ENCODE results near the gene LRIG1. TPM values are rescaled to one million over a fixed set of nuclear protein-coding genes. Genes with fewer than 3 reads are reported as not detected.

Gene LRIG1
- total and polyA plus RNA-seq, 10 of the 15 experiments (the other 5 are each of a cell fraction or from before 2014, with no cell fraction given), result 0.84 to 16.4 (median 8.1) TPM

DNA sequence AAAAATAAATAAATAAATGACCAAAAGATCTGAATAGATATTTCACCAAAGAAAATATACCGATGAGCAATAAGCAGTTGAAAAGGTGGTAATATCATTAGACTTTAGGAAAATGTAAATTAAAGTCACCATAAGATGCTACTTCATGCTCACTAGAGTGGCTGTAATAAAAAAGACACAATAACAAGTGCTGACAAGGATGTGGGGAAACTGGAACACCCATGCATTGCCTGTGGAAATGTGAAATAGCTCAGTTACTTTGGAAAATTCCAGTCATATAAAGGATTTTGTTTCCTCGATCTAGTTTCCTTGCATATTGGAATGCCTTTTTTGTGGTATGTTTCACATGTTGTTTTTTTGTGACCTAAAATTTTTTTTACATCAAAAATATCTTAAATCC, 36.0 kb upstream of the LRIG1 start:
- Histone ChIP-seq H3K79me2 (ENCODE audit: control insufficient read depth, insufficient read depth, low read length) (no peaks in the 10 kb centered on the region), H3K27ac (ENCODE audit: control insufficient read depth, insufficient read depth) (no peak overlapping the region), H3K4me3 (no peak overlapping the region), H3K27me3 (replicated peaks in 1 of 2; ENCODE audit: control insufficient read depth in 2 of 2, insufficient read depth in 2 of 2, low read length in 1 of 2) (no peaks in the 10 kb centered on the region; a peak in 1 of 4 replicates), H3K4me2 (ENCODE audit: control insufficient read depth, insufficient read depth) (no peak overlapping the region), H2AFZ (ENCODE audit: control insufficient read depth, low read depth, low read length) (no peak overlapping the region), H3K4me1 (ENCODE audit: control insufficient read depth, insufficient read depth, low read length) (no peaks in the 10 kb centered on the region), H3K36me3 (ENCODE audit: control insufficient read depth in 2 of 2, insufficient read depth in 2 of 2, low read length in 1 of 2) (no peaks in the 10 kb centered on the region), H3K9ac (ENCODE audit: control insufficient read depth, insufficient read depth, low read length) (no peak overlapping the region), H4K20me1 (ENCODE audit: control insufficient read depth, insufficient read depth) (no peaks in the 10 kb centered on the region), H3K9me3 (replicated peaks; ENCODE audit: control insufficient read depth, insufficient read depth, low read length) (no peaks in the 10 kb centered on the region; the same call in 2 of the 3 replicates)
- 75% methylated on average over 2 of the region's 2 CpGs for WGBS (ENCODE audit: insufficient coverage, insufficient replicate concordance, low lambda C conversion rate, missing lambda C conversion rate)
- ChIA-PET CTCF (no interaction called here), SMC1A (ENCODE audit: uncharacterized antibody, unreplicated experiment) (interaction anchor here (1.2 kb wide), 1 partner anchor 9 kb away, joined by 3 read pairs; no protein-coding TSS in a partner anchor), POLR2A (no interaction called here), RAD21 (ENCODE audit: unreplicated experiment) (no interaction called here)
- ATAC-seq (no peak), FAIRE-seq (no peak), DNase-seq (ENCODE audit: low read depth, low spot score) (no peak)
- TF ChIP-seq STAT3 (IDR thresholded peaks at IDR 0.05; ENCODE audit: low read depth, low read length) (no peak), GABPA (IDR thresholded peaks at IDR 0.05; ENCODE audit: low read depth) (no peak)
- TF ChIP-seq, protein P1, sequence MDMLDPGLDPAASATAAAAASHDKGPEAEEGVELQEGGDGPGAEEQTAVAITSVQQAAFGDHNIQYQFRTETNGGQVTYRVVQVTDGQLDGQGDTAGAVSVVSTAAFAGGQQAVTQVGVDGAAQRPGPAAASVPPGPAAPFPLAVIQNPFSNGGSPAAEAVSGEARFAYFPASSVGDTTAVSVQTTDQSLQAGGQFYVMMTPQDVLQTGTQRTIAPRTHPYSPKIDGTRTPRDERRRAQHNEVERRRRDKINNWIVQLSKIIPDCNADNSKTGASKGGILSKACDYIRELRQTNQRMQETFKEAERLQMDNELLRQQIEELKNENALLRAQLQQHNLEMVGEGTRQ (IDR thresholded peaks at IDR 0.05; ENCODE audit: borderline replicate concordance, low read depth, low read length), result no peak
- in situ Hi-C loops (cut with MboI), result no loop called here
- BruUV-seq (replicated peaks), result no TSS peak
- intact Hi-C loops (cut with micrococcal nuclease; ENCODE audit: unreplicated experiment), result no loop called here

DNA sequence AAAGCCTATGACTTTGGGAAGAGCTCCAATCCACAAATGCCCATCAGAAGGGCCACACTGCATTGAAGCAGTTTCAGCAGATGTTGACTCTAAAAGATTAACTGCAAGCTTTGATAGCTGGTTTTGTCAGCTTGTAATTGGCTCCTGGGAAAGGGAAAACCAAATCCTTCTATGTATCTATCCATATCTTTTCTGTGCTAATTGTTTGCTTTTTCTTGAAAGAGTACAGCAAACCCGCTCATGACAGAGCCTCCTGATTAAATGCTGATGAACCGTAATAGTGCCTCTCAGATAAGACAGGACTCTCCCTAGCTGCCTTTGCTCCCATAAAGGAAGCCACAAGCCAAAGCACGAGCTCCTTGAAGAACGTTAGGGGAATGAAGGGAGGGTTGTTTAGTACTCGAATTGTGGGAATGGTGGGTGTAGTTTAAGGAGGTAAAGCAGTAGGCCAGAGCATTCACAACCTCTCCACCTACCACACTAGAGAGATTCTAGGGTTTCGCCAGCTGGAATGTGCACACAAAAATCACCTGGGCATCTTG, 33.6 kb upstream of the LRIG1 start:
- BruUV-seq (replicated peaks), result no TSS peak
- H3K27ac ChIP-seq (ENCODE audit: control insufficient read depth, insufficient read depth), result no peak overlapping the region
- no peaks in the 10 kb centered on the region for H4K20me1 ChIP-seq (ENCODE audit: control insufficient read depth, insufficient read depth)
- H3K27me3 ChIP-seq (replicated peaks in 1 of 2; ENCODE audit: control insufficient read depth in 2 of 2, insufficient read depth in 2 of 2, low read length in 1 of 2), result no peaks in the 10 kb centered on the region; a peak in 1 of 4 replicates
- no peak overlapping the region for H3K9ac ChIP-seq (ENCODE audit: control insufficient read depth, insufficient read depth, low read length)
- H3K79me2 ChIP-seq (ENCODE audit: control insufficient read depth, insufficient read depth, low read length), result no peaks in the 10 kb centered on the region
- H3K36me3 ChIP-seq (ENCODE audit: control insufficient read depth in 2 of 2, insufficient read depth in 2 of 2, low read length in 1 of 2), result no peaks in the 10 kb centered on the region
- ChIA-PET POLR2A (no interaction called here), SMC1A (ENCODE audit: uncharacterized antibody, unreplicated experiment) (no interaction called here), CTCF (no interaction called here), RAD21 (ENCODE audit: unreplicated experiment) (no interaction called here)
- no peak overlapping the region for H3K4me2 ChIP-seq (ENCODE audit: control insufficient read depth, insufficient read depth)
- H2AFZ ChIP-seq (ENCODE audit: control insufficient read depth, low read depth, low read length), result no peak overlapping the region
- no peaks in the 10 kb centered on the region for H3K4me1 ChIP-seq (ENCODE audit: control insufficient read depth, insufficient read depth, low read length)
- no peak overlapping the region for H3K4me3 ChIP-seq
- DNase-seq (ENCODE audit: low read depth, low spot score) (no peak), FAIRE-seq (no peak), ATAC-seq (no peak)
- no peaks in the 10 kb centered on the region; the same call in 2 of the 3 replicates for H3K9me3 ChIP-seq (replicated peaks; ENCODE audit: control insufficient read depth, insufficient read depth, low read length)
- in situ Hi-C loops (cut with MboI), result no loop called here
- intact Hi-C loops (cut with micrococcal nuclease; ENCODE audit: unreplicated experiment), result no loop called here
- 48% methylated on average over 6 of the region's 6 CpGs for WGBS (ENCODE audit: insufficient coverage, insufficient replicate concordance, low lambda C conversion rate, missing lambda C conversion rate)
- TF ChIP-seq BCL11A (IDR thresholded peaks at IDR 0.05; ENCODE audit: low read depth, low read length) (no peak), PAX8 (IDR thresholded peaks at IDR 0.05) (no peak), LARP7 (IDR thresholded peaks at IDR 0.05) (no peak), NR2C2 (IDR thresholded peaks at IDR 0.05; ENCODE audit: borderline replicate concordance, control insufficient read depth, insufficient read length, low read depth) (no peak), CBX3 (IDR thresholded peaks at IDR 0.05; ENCODE audit: borderline replicate concordance, low read depth) (no peak), CREM (IDR thresholded peaks at IDR 0.05; ENCODE audit: low read depth) (no peak), FOS (IDR thresholded peaks at IDR 0.05; ENCODE audit: borderline replicate concordance, extremely low read depth, insufficient read length) (no peak), GABPA (IDR thresholded peaks at IDR 0.05; ENCODE audit: low read depth) (no peak)
- TF ChIP-seq, protein P2, sequence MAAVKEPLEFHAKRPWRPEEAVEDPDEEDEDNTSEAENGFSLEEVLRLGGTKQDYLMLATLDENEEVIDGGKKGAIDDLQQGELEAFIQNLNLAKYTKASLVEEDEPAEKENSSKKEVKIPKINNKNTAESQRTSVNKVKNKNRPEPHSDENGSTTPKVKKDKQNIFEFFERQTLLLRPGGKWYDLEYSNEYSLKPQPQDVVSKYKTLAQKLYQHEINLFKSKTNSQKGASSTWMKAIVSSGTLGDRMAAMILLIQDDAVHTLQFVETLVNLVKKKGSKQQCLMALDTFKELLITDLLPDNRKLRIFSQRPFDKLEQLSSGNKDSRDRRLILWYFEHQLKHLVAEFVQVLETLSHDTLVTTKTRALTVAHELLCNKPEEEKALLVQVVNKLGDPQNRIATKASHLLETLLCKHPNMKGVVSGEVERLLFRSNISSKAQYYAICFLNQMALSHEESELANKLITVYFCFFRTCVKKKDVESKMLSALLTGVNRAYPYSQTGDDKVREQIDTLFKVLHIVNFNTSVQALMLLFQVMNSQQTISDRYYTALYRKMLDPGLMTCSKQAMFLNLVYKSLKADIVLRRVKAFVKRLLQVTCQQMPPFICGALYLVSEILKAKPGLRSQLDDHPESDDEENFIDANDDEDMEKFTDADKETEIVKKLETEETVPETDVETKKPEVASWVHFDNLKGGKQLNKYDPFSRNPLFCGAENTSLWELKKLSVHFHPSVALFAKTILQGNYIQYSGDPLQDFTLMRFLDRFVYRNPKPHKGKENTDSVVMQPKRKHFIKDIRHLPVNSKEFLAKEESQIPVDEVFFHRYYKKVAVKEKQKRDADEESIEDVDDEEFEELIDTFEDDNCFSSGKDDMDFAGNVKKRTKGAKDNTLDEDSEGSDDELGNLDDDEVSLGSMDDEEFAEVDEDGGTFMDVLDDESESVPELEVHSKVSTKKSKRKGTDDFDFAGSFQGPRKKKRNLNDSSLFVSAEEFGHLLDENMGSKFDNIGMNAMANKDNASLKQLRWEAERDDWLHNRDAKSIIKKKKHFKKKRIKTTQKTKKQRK (IDR thresholded peaks at IDR 0.05; ENCODE audit: low read depth, low read length), result no peak
- TF ChIP-seq, protein P3, sequence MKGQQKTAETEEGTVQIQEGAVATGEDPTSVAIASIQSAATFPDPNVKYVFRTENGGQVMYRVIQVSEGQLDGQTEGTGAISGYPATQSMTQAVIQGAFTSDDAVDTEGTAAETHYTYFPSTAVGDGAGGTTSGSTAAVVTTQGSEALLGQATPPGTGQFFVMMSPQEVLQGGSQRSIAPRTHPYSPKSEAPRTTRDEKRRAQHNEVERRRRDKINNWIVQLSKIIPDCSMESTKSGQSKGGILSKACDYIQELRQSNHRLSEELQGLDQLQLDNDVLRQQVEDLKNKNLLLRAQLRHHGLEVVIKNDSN (IDR thresholded peaks at IDR 0.05; ENCODE audit: borderline replicate concordance, extremely low read length, insufficient read depth, low read depth, low read length), result no peak
